Prostate gland (tissue), 2 donors: ENCODE results near the gene CCDC106.

Source experiments
- CTCF ChIP-seq, 4 experiments: fragments of 200-600 bp in 2 of 4; fragments of 450-650 bp in 2 of 4; sonication (generic) in 2 of 4; IDR thresholded peaks; 1 replicate in 3 of 4; 2 replicates in 1 of 4; pipeline ENCODE4 v1.5.1; 2016 to 2019; ENCODE audit warnings: antibody characterized with exemption in 4 of 4, mild to moderate bottlenecking in 2 of 4, moderate library complexity in 2 of 4
- POLR2A ChIP-seq: fragments of 450-650 bp; IDR thresholded peaks from one replicate; pipeline ENCODE4 v1.6.1; 2016; ENCODE audit warnings: antibody characterized with exemption, mild to moderate bottlenecking
- POLR2AphosphoS5 ChIP-seq: sonication (generic); formaldehyde crosslinking; IDR thresholded peaks from one replicate; pipeline ENCODE4 v1.6.1; 2017; ENCODE audit warnings: antibody characterized with exemption

- TF ChIP-seq CTCF (IDR thresholded peaks at IDR 0.05) (no peak), POLR2A (no peak), POLR2AphosphoS5 (no peak)
Observed at GRCh38 chr19:55660991-55661390, 13.0 kb downstream of the CCDC106 start.
